IMR-90 (cell line): ENCODE data around the gene IKBIP.

Source experiments
- CEBPB ChIP-seq: IDR thresholded peaks from 2 replicates; pipeline ENCODE4 v1.6.1; 2012; ENCODE audit warnings: low read depth, low read length, improper control_type of control experiment
- CTCF ChIP-seq: conservative IDR thresholded peaks from 2 replicates; pipeline ENCODE4 v1.5.1; 2012; ENCODE audit warnings: mild to moderate bottlenecking, low read depth, low read length, improper control_type of control experiment
- ELK1 ChIP-seq: fragments of 150-350 bp; IDR thresholded peaks from 2 replicates; pipeline ENCODE4 v1.6.1; 2016; ENCODE audit warnings: low read depth, mild to moderate bottlenecking, low read length, moderate library complexity, borderline replicate concordance
- FOS ChIP-seq: fragments of 150-350 bp; IDR thresholded peaks from 2 replicates; pipeline ENCODE4 v1.6.1; 2016; ENCODE audit warnings: low read depth, low read length
- MAFK ChIP-seq: IDR thresholded peaks from 2 replicates; pipeline ENCODE4 v1.6.1; 2012; ENCODE audit warnings: low read depth, low read length, improper control_type of control experiment
- MAZ ChIP-seq: IDR thresholded peaks from 2 replicates; pipeline ENCODE4 v1.6.1; 2012; ENCODE audit warnings: low read depth, mild to moderate bottlenecking, low read length, improper control_type of control experiment, moderate library complexity, borderline replicate concordance
- NFE2L2 ChIP-seq: fragments of 150-350 bp; IDR thresholded peaks from 2 replicates; pipeline ENCODE4 v1.6.1; 2016; ENCODE audit warnings: low read depth, mild to moderate bottlenecking, low read length
- POLR2A ChIP-seq: IDR thresholded peaks from 2 replicates; pipeline ENCODE4 v1.6.1; 2012; ENCODE audit warnings: mild to moderate bottlenecking, low read depth, low read length
- RAD21 ChIP-seq: IDR thresholded peaks from 2 replicates; pipeline ENCODE4 v1.6.1; 2012; ENCODE audit warnings: low read length, improper control_type of control experiment
- RFX5 ChIP-seq: IDR thresholded peaks from 2 replicates; pipeline ENCODE4 v1.8.0; 2012; ENCODE audit warnings: low read depth, mild to moderate bottlenecking, low read length, moderate library complexity
- SMC3 ChIP-seq: fragments of 150-350 bp; IDR thresholded peaks from 2 replicates; pipeline ENCODE4 v1.6.1; 2016; ENCODE audit warnings: low read depth, mild to moderate bottlenecking, antibody characterized with exemption, low read length, moderate library complexity
- USF2 ChIP-seq: fragments of 150-350 bp; IDR thresholded peaks from 2 replicates; pipeline ENCODE4 v1.6.1; 2017; ENCODE audit warnings: mild to moderate bottlenecking, antibody characterized with exemption, low read length, low read depth

- TF ChIP-seq POLR2A: no peak
- TF ChIP-seq CTCF: no peak
- TF ChIP-seq NFE2L2: no peak
- TF ChIP-seq FOS: no peak
- no peak for TF ChIP-seq CEBPB
- no peak for TF ChIP-seq ELK1
- no peak for TF ChIP-seq RFX5
- no peak for TF ChIP-seq SMC3
- TF ChIP-seq RAD21: no peak
- TF ChIP-seq USF2: no peak
- no peak for TF ChIP-seq MAZ
- TF ChIP-seq MAFK: no peak
Observed at GRCh38 chr12:98581101-98581500, 63.5 kb downstream of the IKBIP start.
